GM18519 (cell line): Measurements from ENCODE around the gene KCNN4.

ENCODE experiments used
- ATAC-seq: cut with Tn5 transposase; IDR thresholded peaks from one replicate; pipeline ENCODE4 v1.9.1; 2021; ENCODE audit warnings: mild to moderate bottlenecking, moderate library complexity; ENCODE audit not compliant: unreplicated experiment, low FRiP score

KCNN4 gene

GRCh38 chr19:43799502-43800142 lies 18.8 kb upstream of the KCNN4 start:
- ATAC-seq: no peak

GRCh38 chr19:43798546-43799409 lies 18.0 kb upstream of the KCNN4 start:
- no peak for ATAC-seq

- ATAC-seq: no peak
Observed at GRCh38 chr19:43798026-43798545, 17.3 kb upstream of the KCNN4 start.

- no peak for ATAC-seq
Observed at GRCh38 chr19:43797556-43797955, 16.8 kb upstream of the KCNN4 start.

- ATAC-seq: no peak
Observed at GRCh38 chr19:43797118-43797517, 16.3 kb upstream of the KCNN4 start.

- ATAC-seq: no peak
Observed at GRCh38 chr19:43790587-43790986, 9.8 kb upstream of the KCNN4 start.

- ATAC-seq: no peak
Observed at GRCh38 chr19:43789029-43789428, 8.3 kb upstream of the KCNN4 start.

- ATAC-seq: no peak
Observed at GRCh38 chr19:43786665-43787064, 5.9 kb upstream of the KCNN4 start.

- ATAC-seq: no peak
Observed at GRCh38 chr19:43784981-43785808, 4.4 kb upstream of the KCNN4 start.

GRCh38 chr19:43784241-43784980 lies 3.6 kb upstream of the KCNN4 start:
- ATAC-seq: no peak

GRCh38 chr19:43783636-43784035 lies 2.9 kb upstream of the KCNN4 start:
- no peak for ATAC-seq

GRCh38 chr19:43782689-43783231 lies 2.0 kb upstream of the KCNN4 start:
- ATAC-seq: no peak

GRCh38 chr19:43782311-43782660 lies 1.5 kb upstream of the KCNN4 start:
- no peak for ATAC-seq

GRCh38 chr19:43781630-43782310 lies 997 bp upstream of the KCNN4 start:
- no peak for ATAC-seq

GRCh38 chr19:43779820-43780219 lies 953 bp downstream of the KCNN4 start:
- no peak for ATAC-seq

GRCh38 chr19:43779147-43779819 lies 1.5 kb downstream of the KCNN4 start:
- no peak for ATAC-seq

- ATAC-seq: no peak
Observed at GRCh38 chr19:43778651-43779050, 2.1 kb downstream of the KCNN4 start.

- ATAC-seq: no peak
Observed at GRCh38 chr19:43777163-43777695, 3.5 kb downstream of the KCNN4 start.

GRCh38 chr19:43776286-43776685 lies 4.5 kb downstream of the KCNN4 start:
- ATAC-seq: no peak
